ENCODE results near the gene FILIP1L. TPM values are rescaled to one million over a fixed set of nuclear protein-coding genes. Genes with fewer than 3 reads are reported as not detected.

Gene FILIP1L
- total RNA-seq, 1 experiment from 2014 or later, result 0.07 TPM

DNA sequence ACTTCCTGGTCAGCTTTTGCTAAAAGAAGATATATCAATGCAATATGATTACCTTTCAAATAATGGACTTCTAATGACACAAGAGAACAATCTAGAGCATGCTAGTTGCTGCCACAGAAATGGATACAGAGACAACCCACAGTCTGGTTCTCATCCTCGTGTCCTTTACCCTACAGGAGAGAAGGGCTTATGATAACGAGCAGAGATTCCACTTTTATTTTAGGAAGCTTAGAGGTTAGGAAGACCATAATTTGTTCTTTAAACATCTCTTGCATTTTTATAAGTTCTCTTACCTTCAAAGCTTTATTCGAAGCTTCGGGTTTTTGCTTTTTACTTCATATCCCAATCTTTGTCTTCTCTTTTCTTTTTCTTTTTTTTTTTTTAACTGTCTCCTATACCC lies 39.1 kb downstream of the FILIP1L start:
- H4K20me1 ChIP-seq (ENCODE audit: control insufficient read depth, insufficient read depth, insufficient read length), result no peaks in the 10 kb centered on the region
- DNase-seq, result no peak
- no peak overlapping the region for H2BK5ac ChIP-seq (ENCODE audit: insufficient read length, low read length)
- TF ChIP-seq, protein P1, sequence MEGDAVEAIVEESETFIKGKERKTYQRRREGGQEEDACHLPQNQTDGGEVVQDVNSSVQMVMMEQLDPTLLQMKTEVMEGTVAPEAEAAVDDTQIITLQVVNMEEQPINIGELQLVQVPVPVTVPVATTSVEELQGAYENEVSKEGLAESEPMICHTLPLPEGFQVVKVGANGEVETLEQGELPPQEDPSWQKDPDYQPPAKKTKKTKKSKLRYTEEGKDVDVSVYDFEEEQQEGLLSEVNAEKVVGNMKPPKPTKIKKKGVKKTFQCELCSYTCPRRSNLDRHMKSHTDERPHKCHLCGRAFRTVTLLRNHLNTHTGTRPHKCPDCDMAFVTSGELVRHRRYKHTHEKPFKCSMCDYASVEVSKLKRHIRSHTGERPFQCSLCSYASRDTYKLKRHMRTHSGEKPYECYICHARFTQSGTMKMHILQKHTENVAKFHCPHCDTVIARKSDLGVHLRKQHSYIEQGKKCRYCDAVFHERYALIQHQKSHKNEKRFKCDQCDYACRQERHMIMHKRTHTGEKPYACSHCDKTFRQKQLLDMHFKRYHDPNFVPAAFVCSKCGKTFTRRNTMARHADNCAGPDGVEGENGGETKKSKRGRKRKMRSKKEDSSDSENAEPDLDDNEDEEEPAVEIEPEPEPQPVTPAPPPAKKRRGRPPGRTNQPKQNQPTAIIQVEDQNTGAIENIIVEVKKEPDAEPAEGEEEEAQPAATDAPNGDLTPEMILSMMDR (conservative IDR thresholded peaks at IDR 0.05), result no peak
- H3T11ph ChIP-seq (ENCODE audit: low read length), result no peak overlapping the region
- H3K4me2 ChIP-seq (ENCODE audit: insufficient read depth, insufficient read length, low read length), result no peak overlapping the region
- H3K23me2 ChIP-seq (ENCODE audit: insufficient read length, low read depth, low read length, poor library complexity, severe bottlenecking), result no peaks in the 10 kb centered on the region
- H3K79me2 ChIP-seq (ENCODE audit: insufficient read depth, low read length), result no peaks in the 10 kb centered on the region
- no peak overlapping the region for H2AFZ ChIP-seq (ENCODE audit: low read length)
- H2AK5ac ChIP-seq (ENCODE audit: insufficient read length, low read length), result no peak overlapping the region
- H2BK15ac ChIP-seq (ENCODE audit: low read depth, low read length), result no peak overlapping the region
- whole genome bisulfite sequencing (ENCODE audit: extremely low coverage, insufficient read length, low lambda C conversion rate), result no CpG with 5 or more reads among the region's 4 CpGs
- no peaks in the 10 kb centered on the region for H3K9me3 Mint-ChIP-seq
- H3K4ac ChIP-seq (ENCODE audit: low read depth, low read length), result no peak overlapping the region
- no peak overlapping the region; a peak in 1 of 7 replicates for H3K27ac Mint-ChIP-seq
- no peaks in the 10 kb centered on the region for H3K79me1 ChIP-seq (ENCODE audit: insufficient read depth, low read depth, low read length, poor library complexity, severe bottlenecking)
- H3K23ac ChIP-seq (ENCODE audit: insufficient read length, low read depth, low read length), result no peak overlapping the region
- peaks cover 18 to 22% of the 10 kb centered on the region in 2 experiments for H3K4me1 Mint-ChIP-seq
- H3K9ac ChIP-seq (ENCODE audit: extremely low read depth, insufficient read length, low read length), result no peak overlapping the region
- no peak overlapping the region for H4K8ac ChIP-seq (replicated peaks; ENCODE audit: insufficient read length, low read depth, low read length)
- no peak overlapping the region for H4K91ac ChIP-seq (ENCODE audit: insufficient read length, low read depth, low read length)
- no peaks in the 10 kb centered on the region for H3K27me3 ChIP-seq (ENCODE audit: insufficient read depth, low read length)
- H2BK20ac ChIP-seq (ENCODE audit: low read depth, low read length, poor library complexity, severe bottlenecking), result no peak overlapping the region
- no peaks in the 10 kb centered on the region for H3K36me3 Mint-ChIP-seq (ENCODE audit: insufficient read depth in 1 of 3, low read depth in 3 of 3)
- H2BK12ac ChIP-seq (ENCODE audit: insufficient read length, low read depth, low read length), result no peak overlapping the region
- H4K5ac ChIP-seq (ENCODE audit: insufficient read length, low read depth, low read length), result no peak overlapping the region
- no peak overlapping the region for H2BK120ac ChIP-seq (ENCODE audit: low read depth, low read length, poor library complexity, severe bottlenecking)
- no peaks in the 10 kb centered on the region for H3K27me3 Mint-ChIP-seq (ENCODE audit: low read depth)
- H3K18ac ChIP-seq (ENCODE audit: insufficient read length, low read depth, low read length), result no peak overlapping the region
- peaks cover 5% of the 10 kb centered on the region for H3K4me1 ChIP-seq (ENCODE audit: insufficient read depth, low read length)
- H3K27ac ChIP-seq (ENCODE audit: insufficient read length, low read depth, low read length), result no peak overlapping the region
- H3K4me3 Mint-ChIP-seq, result no peak overlapping the region
- no peak overlapping the region for H3K14ac ChIP-seq (ENCODE audit: insufficient read depth, low read length)
- no peak overlapping the region for H3K56ac ChIP-seq (ENCODE audit: insufficient read length, low read depth, low read length)
- H3K9me3 ChIP-seq (ENCODE audit: control insufficient read depth, low read depth, low read length), result no peaks in the 10 kb centered on the region
